BLaER1 treated with 17β-estradiol and CSF1 and Interleukin-3, amounts not matched to agents 10 nM and 100 nM (cell line): Measurements from ENCODE around the gene CNPY3.
"Not testable (repeated sequence)": the region's sequence is repeated elsewhere in the genome, so short reads cannot be mapped to it uniquely, and the experiment has no call there.

Experiments
- H3K27ac ChIP-seq, 11 experiments: shearing (Covaris generic); formaldehyde crosslinking; 2 replicates each; pipeline ENCODE4 v1.8.1; 2022
- H3K27me3 ChIP-seq, 11 experiments: shearing (Covaris generic); formaldehyde crosslinking; 2 replicates each; pipeline ENCODE4 v1.8.1; 2022
- H3K36me3 ChIP-seq, 11 experiments: shearing (Covaris generic); formaldehyde crosslinking; 2 replicates each; pipeline ENCODE4 v1.8.1; 2022
- H3K4me1 ChIP-seq, 10 experiments: shearing (Covaris generic); formaldehyde crosslinking; 2 replicates each; pipeline ENCODE4 v1.8.1; 2022
- H3K4me2 ChIP-seq, 11 experiments: shearing (Covaris generic); formaldehyde crosslinking; 2 replicates each; pipeline ENCODE4 v1.8.1; 2022
- H3K4me3 ChIP-seq, 10 experiments: shearing (Covaris generic); formaldehyde crosslinking; 2 replicates each; pipeline ENCODE4 v1.8.1; 2022
- H3K9ac ChIP-seq, 11 experiments: shearing (Covaris generic); formaldehyde crosslinking; 2 replicates each; pipeline ENCODE4 v1.8.1; 2022
- H3K9me3 ChIP-seq, 11 experiments: shearing (Covaris generic); formaldehyde crosslinking; replicated peaks in 1 of 11; 2 replicates each; pipeline ENCODE4 v1.8.1; 2022
- H4K20me1 ChIP-seq, 11 experiments: shearing (Covaris generic); formaldehyde crosslinking; 2 replicates each; pipeline ENCODE4 v1.8.1; 2022
- Cebpa-rat ChIP-seq, 11 experiments: shearing (Covaris generic); IDR thresholded peaks; 2 replicates each; pipeline ENCODE4 v1.8.1; 2022

CNPY3 gene

DNA sequence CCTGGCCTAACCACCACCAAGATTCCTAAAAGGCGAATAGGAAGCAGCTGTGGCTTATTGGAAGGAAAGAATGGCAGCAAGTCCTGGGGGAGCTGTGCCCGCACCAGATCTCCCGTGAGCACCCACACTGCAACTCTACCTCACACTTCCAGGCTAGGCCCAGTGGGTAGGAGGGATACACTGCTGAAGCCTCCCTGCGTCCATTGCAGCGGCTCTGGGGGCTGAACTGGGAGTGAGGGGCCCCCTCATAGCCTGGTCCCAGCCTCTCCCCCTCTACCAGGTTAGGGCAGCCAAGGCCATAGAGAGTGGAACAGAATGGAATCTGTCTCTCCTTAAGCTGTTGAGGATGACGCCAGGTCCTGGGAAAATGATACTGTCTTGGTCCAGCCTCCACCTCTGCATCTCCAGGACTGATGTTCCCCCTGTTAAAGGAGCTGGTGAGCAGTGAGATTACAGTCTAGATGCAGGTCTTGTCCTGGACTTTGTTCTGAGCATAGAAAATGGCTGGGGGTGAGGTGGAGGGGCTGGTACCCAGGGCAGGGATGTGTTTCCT lies 11.3 kb downstream of the CNPY3 start:
- H3K27me3 ChIP-seq = no peaks in the 10 kb centered on the region
- H3K4me1 ChIP-seq = peaks cover 19 to 52% (median 41%) of the 10 kb centered on the region in 10 experiments
- no peak for TF ChIP-seq Cebpa-rat (IDR thresholded peaks at IDR 0.05)
- H4K20me1 ChIP-seq = peaks cover 47 to 90% (median 71%) of the 10 kb centered on the region in 11 experiments; a peak in 21 of 22 replicates
- H3K27ac ChIP-seq = peak overlapping the region in 3 of 11 experiments; percentile 16 to 49 (median 24); a peak in 4 of 22 replicates
- H3K4me2 ChIP-seq = no peak overlapping the region
- H3K4me3 ChIP-seq = no peak overlapping the region
- H3K9me3 ChIP-seq = no peaks in the 10 kb centered on the region
- peak overlapping the region in 1 of 11 experiments; percentile 29; a peak in 1 of 22 replicates for H3K9ac ChIP-seq
- peaks cover 99 to 100% (median 100%) of the 10 kb centered on the region in 11 experiments for H3K36me3 ChIP-seq

DNA sequence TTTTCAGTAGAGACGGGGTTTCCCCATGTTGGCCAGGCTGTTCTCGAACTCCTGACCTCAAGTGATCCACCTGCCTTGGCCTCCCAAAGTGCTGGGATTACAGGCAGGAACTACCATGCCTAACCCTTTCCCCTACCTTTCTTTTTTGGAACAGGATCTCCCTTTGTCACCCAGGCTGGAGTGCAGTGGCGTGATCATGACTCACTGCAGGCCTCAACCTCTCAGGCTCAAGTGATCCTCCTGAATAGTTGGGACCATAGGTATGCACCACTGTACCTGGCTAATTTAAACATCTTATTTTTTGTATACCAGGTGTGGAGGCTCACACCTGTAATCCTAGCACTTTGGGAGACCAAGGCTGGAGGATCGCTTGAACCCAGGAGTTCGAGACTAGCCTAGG lies 12.1 kb downstream of the CNPY3 start:
- peaks cover 12 to 44% (median 33%) of the 10 kb centered on the region in 10 experiments for H3K4me1 ChIP-seq
- not testable (repeated sequence) for H3K27ac ChIP-seq, H3K9ac ChIP-seq, H3K4me3 ChIP-seq, H3K9me3 ChIP-seq, H3K4me2 ChIP-seq, H3K27me3 ChIP-seq
- H3K36me3 ChIP-seq = peaks cover 98 to 100% (median 100%) of the 10 kb centered on the region in 11 experiments
- H4K20me1 ChIP-seq = peaks cover 39 to 82% (median 64%) of the 10 kb centered on the region in 11 experiments; a peak in 21 of 22 replicates

DNA sequence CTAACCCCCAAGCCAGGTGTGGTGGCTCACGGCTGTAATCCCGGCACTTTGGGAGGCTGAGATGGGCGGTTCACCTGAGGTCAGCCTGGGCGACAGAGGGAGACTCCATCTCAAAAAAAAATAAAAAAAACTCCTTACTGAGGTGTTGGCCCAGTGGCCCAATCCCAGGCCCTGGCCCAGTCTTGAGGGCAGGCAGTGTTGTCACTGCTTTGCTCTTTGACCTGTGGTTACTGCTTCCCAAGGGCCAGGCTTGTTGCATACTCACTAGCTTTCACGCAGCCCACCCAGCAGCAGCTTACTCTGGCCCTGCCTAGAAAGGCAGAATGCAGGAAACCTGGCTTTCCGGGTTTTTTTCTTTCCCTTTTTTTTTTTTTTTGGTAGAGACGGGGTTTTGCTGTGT lies 13.2 kb downstream of the CNPY3 start:
- peaks cover 28 to 71% (median 53%) of the 10 kb centered on the region in 11 experiments; a peak in 21 of 22 replicates for H4K20me1 ChIP-seq
- no peak for TF ChIP-seq Cebpa-rat (IDR thresholded peaks at IDR 0.05)
- H3K27ac ChIP-seq = peak overlapping the region in 2 of 11 experiments; percentile 12 to 13; a peak in 1 of 22 replicates
- H3K9ac ChIP-seq = peak overlapping the region in 3 of 11 experiments; percentile 0 to 34 (median 16); a peak in 3 of 22 replicates
- no peak overlapping the region for H3K4me3 ChIP-seq
- H3K4me2 ChIP-seq = no peak overlapping the region
- H3K27me3 ChIP-seq = no peaks in the 10 kb centered on the region
- no peaks in the 10 kb centered on the region for H3K9me3 ChIP-seq
- peaks cover 5 to 33% (median 22%) of the 10 kb centered on the region in 10 experiments; a peak in 19 of 20 replicates for H3K4me1 ChIP-seq
- peaks cover 91 to 100% (median 97%) of the 10 kb centered on the region in 11 experiments for H3K36me3 ChIP-seq

- no peak for TF ChIP-seq Cebpa-rat (IDR thresholded peaks at IDR 0.05)
- peaks cover 47 to 87% (median 66%) of the 10 kb centered on the region in 11 experiments for H3K36me3 ChIP-seq
- no peaks in the 10 kb centered on the region for H3K9me3 ChIP-seq
- H3K27me3 ChIP-seq = no peaks in the 10 kb centered on the region
- H3K27ac ChIP-seq = no peak overlapping the region
- H3K4me3 ChIP-seq = no peak overlapping the region
- H3K4me1 ChIP-seq = no peaks in the 10 kb centered on the region
- H3K4me2 ChIP-seq = no peak overlapping the region
- peaks cover 0 to 22% (median under 1%) of the 10 kb centered on the region in 11 experiments; a peak in 5 of 22 replicates for H4K20me1 ChIP-seq
- H3K9ac ChIP-seq = no peak overlapping the region
Observed at GRCh38 chr6:42947950-42948349, 18.7 kb downstream of the CNPY3 start.

DNA sequence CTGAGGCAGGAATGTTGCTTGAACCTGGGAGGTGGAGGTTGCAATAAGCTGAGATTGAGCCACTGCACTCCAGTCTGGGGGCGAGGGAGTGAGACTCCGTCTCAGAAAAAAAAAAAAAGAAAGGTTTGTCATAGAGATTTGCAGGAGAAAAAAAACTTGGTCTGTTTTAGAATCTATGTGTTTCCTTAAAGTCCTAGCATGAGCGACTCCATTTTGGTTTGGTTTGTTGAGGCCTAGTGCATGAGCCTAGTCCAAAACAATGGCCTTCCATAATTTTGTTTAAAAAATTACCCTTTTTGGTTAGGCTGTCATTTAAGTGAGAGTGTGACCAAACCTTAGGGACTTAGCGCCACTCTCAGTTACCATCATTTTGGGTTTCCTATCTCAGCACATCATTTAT lies 23.1 kb downstream of the CNPY3 start:
- Histone ChIP-seq H4K20me1 (peaks cover 0 to 9% (median 0%) of the 10 kb centered on the region in 11 experiments; a peak in 1 of 22 replicates), H3K27ac (no peak overlapping the region), H3K4me3 (no peak overlapping the region), H3K9me3 (no peaks in the 10 kb centered on the region), H3K9ac (no peak overlapping the region), H3K4me1 (no peaks in the 10 kb centered on the region), H3K27me3 (no peaks in the 10 kb centered on the region), H3K36me3 (peaks cover 9 to 48% (median 23%) of the 10 kb centered on the region in 11 experiments; a peak in 17 of 22 replicates), H3K4me2 (no peak overlapping the region)
- TF ChIP-seq Cebpa-rat (IDR thresholded peaks at IDR 0.05) = no peak

- not testable (repeated sequence) for H3K4me1 ChIP-seq, H3K4me2 ChIP-seq, H3K9me3 ChIP-seq, H3K27me3 ChIP-seq, H3K9ac ChIP-seq, H3K27ac ChIP-seq, H3K4me3 ChIP-seq, H4K20me1 ChIP-seq
- peaks cover 0 to 29% (median 6%) of the 10 kb centered on the region in 11 experiments; a peak in 10 of 22 replicates for H3K36me3 ChIP-seq
Observed at GRCh38 chr6:42954405-42954804, 25.1 kb downstream of the CNPY3 start.

- no peak for TF ChIP-seq Cebpa-rat (IDR thresholded peaks at IDR 0.05)
Observed at GRCh38 chr6:42958125-42958524, 28.8 kb downstream of the CNPY3 start.

GRCh38 chr6:42959917-42960242 lies 30.6 kb downstream of the CNPY3 start:
- no peak overlapping the region for H3K4me3 ChIP-seq

More at GRCh38 chr6:42958125-42958524, 28.8 kb downstream of the CNPY3 start:
- Histone ChIP-seq H3K9ac (no peak overlapping the region), H3K36me3 (peaks cover 6 to 28% (median 19%) of the 10 kb centered on the region in 11 experiments; a peak in 20 of 22 replicates), H4K20me1 (peaks cover 0 to 25% (median 17%) of the 10 kb centered on the region in 11 experiments; a peak in 14 of 22 replicates), H3K4me2 (no peak overlapping the region), H3K9me3 (no peaks in the 10 kb centered on the region), H3K27ac (no peak overlapping the region), H3K27me3 (peaks cover 21 to 42% (median 39%) of the 10 kb centered on the region in 11 experiments), H3K4me3 (no peak overlapping the region), H3K4me1 (peaks cover 0 to 10% (median 0%) of the 10 kb centered on the region in 10 experiments; a peak in 6 of 20 replicates)

DNA sequence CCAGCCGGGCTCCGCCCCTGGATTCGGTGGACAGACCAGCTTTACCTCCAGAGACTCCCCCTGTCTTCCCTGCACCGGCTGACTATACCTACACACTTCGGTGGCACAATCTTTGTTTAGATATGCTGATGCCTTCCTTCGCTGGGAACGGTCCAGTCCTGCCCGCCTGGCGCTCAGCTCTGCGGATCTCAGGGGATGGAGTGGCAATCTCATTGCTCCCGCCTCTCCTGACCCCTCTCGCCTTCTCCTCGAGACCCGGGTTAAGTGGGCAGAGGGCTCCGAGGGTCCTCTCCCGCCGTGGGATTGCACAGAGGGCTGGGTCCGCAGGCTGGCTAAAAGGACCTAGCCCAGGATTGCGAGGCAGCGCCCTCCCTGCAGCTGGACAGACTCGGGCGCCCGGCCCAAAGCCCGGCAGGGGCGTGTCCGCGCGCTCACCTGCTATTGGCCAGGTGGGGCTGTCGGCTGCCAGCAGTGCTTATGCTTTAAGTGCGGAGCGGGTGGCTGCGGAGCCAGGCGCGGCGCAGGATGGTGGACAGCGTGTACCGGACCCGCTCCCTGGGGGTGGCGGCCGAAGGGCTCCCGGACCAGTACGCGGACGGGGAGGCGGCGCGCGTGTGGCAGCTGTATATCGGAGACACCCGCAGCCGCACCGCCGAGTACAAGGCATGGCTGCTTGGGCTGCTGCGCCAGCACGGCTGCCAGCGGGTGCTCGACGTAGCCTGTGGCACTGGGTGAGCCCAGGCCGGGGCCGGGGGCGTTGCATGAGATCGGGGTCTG lies 31.2 kb downstream of the CNPY3 start, which contains the start of gene GNMT:
Gene GNMT, plus strand, starts transcription at position 512 of the 777 bp plus-strand sequence. Its CDS starts 14 bp downstream, at position 526.
- peak within 1 kb of the TSS in 1 of 11 experiments; percentile 28; a peak in 3 of 22 replicates for H3K4me2 ChIP-seq
- peaks cover 0 to 10% (median 0%) of the 10 kb centered on the region in 10 experiments; a peak in 6 of 20 replicates for H3K4me1 ChIP-seq
- H3K4me3 ChIP-seq = no peak within 1 kb of the TSS
- H3K9ac ChIP-seq = peak within 1 kb of the TSS in 1 of 11 experiments; percentile 2; a peak in 1 of 22 replicates
- peaks cover 27 to 49% (median 37%) of the 10 kb centered on the region in 11 experiments for H3K36me3 ChIP-seq
- peaks cover 0 to 37% (median 20%) of the 10 kb centered on the region in 11 experiments; a peak in 16 of 22 replicates for H4K20me1 ChIP-seq
- no peak for TF ChIP-seq Cebpa-rat (IDR thresholded peaks at IDR 0.05)
- no peaks in the 10 kb centered on the region for H3K9me3 ChIP-seq
- peaks cover 21 to 42% (median 39%) of the 10 kb centered on the region in 11 experiments for H3K27me3 ChIP-seq
- no peak within 1 kb of the TSS for H3K27ac ChIP-seq

More at GRCh38 chr6:42959917-42960242, 30.6 kb downstream of the CNPY3 start:
- Histone ChIP-seq H3K9me3 (no peaks in the 10 kb centered on the region), H3K9ac (no peak overlapping the region), H3K36me3 (peaks cover 21 to 44% (median 31%) of the 10 kb centered on the region in 11 experiments), H3K4me1 (peaks cover 0 to 10% (median 0%) of the 10 kb centered on the region in 10 experiments; a peak in 6 of 20 replicates), H3K4me2 (no peak overlapping the region), H4K20me1 (peaks cover 0 to 32% (median 19%) of the 10 kb centered on the region in 11 experiments; a peak in 16 of 22 replicates), H3K27ac (no peak overlapping the region), H3K27me3 (peaks cover 21 to 42% (median 39%) of the 10 kb centered on the region in 11 experiments)
- TF ChIP-seq Cebpa-rat (IDR thresholded peaks at IDR 0.05) = no peak
